Measurements from ENCODE around the gene OR56A4. TPM values are rescaled to one million over a fixed set of nuclear protein-coding genes. Genes with fewer than 3 reads are reported as not detected.

The OR56A4 gene
- total and polyA plus RNA-seq, 2 donors (not counting 1 experiment from before 2014, with no cell fraction given) = 0.07 TPM; not detected in 1

DNA sequence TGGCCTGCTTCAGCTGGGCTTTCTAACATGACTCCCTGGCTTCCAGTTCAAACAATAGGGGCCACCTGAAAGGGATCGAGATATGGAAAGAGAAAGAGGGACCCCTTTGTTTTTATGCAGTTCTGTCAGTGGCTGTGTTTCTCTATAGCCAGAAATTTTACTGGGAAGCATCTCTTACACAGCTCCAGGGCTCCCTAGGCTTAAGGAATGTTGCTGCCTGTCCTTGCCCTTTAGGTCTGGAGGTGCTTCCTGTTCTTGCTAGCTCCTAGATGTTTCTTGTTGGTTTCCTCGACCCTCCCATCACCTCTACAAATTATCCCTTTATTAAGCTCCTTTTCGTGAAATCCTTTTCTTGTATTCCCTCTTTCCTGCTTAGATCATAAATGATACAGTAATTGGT lies 45.6 kb upstream of the OR56A4 start:
- H3K79me2 ChIP-seq (ENCODE audit: control insufficient read depth, insufficient read depth, low read length) = no peaks in the 10 kb centered on the region
- H3K9ac ChIP-seq (ENCODE audit: low read length) = no peak overlapping the region
- H3K27me3 ChIP-seq (replicated peaks in 1 of 4; ENCODE audit: control extremely low read depth in 1 of 4, control insufficient read depth in 3 of 4, insufficient read depth in 4 of 4, low read length in 3 of 4) = peaks cover 0 to 8% (median 0%) of the 10 kb centered on the region in 4 experiments
- ATAC-seq (ENCODE audit: low read depth) (no peak), DNase-seq (no peak)
- peaks cover 19% of the 10 kb centered on the region for H3K27me3 Mint-ChIP-seq
- no peaks in the 10 kb centered on the region for H3K9me3 Mint-ChIP-seq (ENCODE audit: insufficient read depth)
- no peak overlapping the region for H3K4me2 ChIP-seq (replicated peaks; ENCODE audit: low read depth, low read length, poor library complexity, severe bottlenecking)
- H3K27ac Mint-ChIP-seq = no peak overlapping the region
- H3K4me3 Mint-ChIP-seq = no peak overlapping the region
- 86% methylated on average over 1 of the region's 3 CpGs for WGBS (ENCODE audit: insufficient coverage)
- H3K9me3 ChIP-seq (ENCODE audit: control extremely low read depth in 1 of 3, control insufficient read depth in 2 of 3, insufficient read depth in 1 of 3, low read length in 2 of 3) = no peaks in the 10 kb centered on the region
- no peak overlapping the region for H2AFZ ChIP-seq (ENCODE audit: insufficient read depth, low read depth, low read length, poor library complexity, severe bottlenecking)
- H3K36me3 ChIP-seq (replicated peaks in 1 of 2; ENCODE audit: control extremely low read depth in 1 of 2, control insufficient read depth in 1 of 2, extremely low read depth in 1 of 2, insufficient read depth in 2 of 2, low read length in 1 of 2) = no peaks in the 10 kb centered on the region
- H4K20me1 ChIP-seq (ENCODE audit: control insufficient read depth, insufficient read depth, low read length, poor library complexity, severe bottlenecking) = no peaks in the 10 kb centered on the region
- no peak overlapping the region for H3K27ac ChIP-seq (ENCODE audit: low read length in 2 of 2)
- H3K4me1 Mint-ChIP-seq = no peaks in the 10 kb centered on the region
- TF ChIP-seq EZH2 (IDR thresholded peaks at IDR 0.05; ENCODE audit: borderline replicate concordance, insufficient read depth, low read depth, low read length, poor library complexity, severe bottlenecking) = no peak
- TF ChIP-seq, protein P1, sequence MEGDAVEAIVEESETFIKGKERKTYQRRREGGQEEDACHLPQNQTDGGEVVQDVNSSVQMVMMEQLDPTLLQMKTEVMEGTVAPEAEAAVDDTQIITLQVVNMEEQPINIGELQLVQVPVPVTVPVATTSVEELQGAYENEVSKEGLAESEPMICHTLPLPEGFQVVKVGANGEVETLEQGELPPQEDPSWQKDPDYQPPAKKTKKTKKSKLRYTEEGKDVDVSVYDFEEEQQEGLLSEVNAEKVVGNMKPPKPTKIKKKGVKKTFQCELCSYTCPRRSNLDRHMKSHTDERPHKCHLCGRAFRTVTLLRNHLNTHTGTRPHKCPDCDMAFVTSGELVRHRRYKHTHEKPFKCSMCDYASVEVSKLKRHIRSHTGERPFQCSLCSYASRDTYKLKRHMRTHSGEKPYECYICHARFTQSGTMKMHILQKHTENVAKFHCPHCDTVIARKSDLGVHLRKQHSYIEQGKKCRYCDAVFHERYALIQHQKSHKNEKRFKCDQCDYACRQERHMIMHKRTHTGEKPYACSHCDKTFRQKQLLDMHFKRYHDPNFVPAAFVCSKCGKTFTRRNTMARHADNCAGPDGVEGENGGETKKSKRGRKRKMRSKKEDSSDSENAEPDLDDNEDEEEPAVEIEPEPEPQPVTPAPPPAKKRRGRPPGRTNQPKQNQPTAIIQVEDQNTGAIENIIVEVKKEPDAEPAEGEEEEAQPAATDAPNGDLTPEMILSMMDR (IDR thresholded peaks at IDR 0.05) = no peak
- CTCF ChIA-PET = no interaction called here
- POLR2A ChIA-PET = no interaction called here
- H3K4me3 ChIP-seq (ENCODE audit: control extremely low read depth in 1 of 5, extremely low read depth in 1 of 5, insufficient read depth in 1 of 5, low read depth in 2 of 5, low read length in 4 of 5) = no peak overlapping the region
- H3K4me1 ChIP-seq (ENCODE audit: control insufficient read depth in 2 of 2, insufficient read depth in 2 of 2, low read length in 2 of 2) = no peaks in the 10 kb centered on the region
- intact Hi-C loops (cut with micrococcal nuclease) = no loop called here

DNA sequence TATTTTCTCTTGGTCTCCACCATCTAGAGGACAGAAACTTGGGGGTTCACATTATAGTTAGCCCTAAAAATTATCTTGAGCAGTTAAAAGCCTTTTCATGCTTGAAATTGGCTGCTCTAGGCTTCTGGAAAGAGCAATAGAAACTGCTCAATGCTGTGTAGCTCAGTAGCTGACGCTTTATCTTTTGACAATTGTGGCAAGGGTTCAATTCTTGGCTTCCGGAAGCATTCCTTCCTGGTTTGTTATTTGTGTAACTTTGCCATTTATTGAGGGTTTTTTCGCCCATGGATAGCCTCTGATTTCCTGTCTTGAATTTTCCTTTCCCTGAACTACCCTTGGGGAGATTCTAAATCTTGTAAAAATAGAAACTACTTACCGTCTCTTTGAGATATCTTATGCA lies 34.1 kb upstream of the OR56A4 start:
- H3K4me1 ChIP-seq (ENCODE audit: control insufficient read depth in 2 of 2, insufficient read depth in 2 of 2, low read length in 2 of 2) = no peaks in the 10 kb centered on the region
- TF ChIP-seq, protein P1 (IDR thresholded peaks at IDR 0.05) = no peak
- no peak for TF ChIP-seq EZH2 (IDR thresholded peaks at IDR 0.05; ENCODE audit: borderline replicate concordance, insufficient read depth, low read depth, low read length, poor library complexity, severe bottlenecking)
- H3K4me3 Mint-ChIP-seq = no peak overlapping the region
- no peak overlapping the region for H3K27ac ChIP-seq (ENCODE audit: low read length in 2 of 2)
- no peak for ATAC-seq (ENCODE audit: low read depth)
- ChIA-PET CTCF (no interaction called here), POLR2A (no interaction called here)
- H3K79me2 ChIP-seq (ENCODE audit: control insufficient read depth, insufficient read depth, low read length) = no peaks in the 10 kb centered on the region
- H3K27me3 Mint-ChIP-seq = peaks cover 15% of the 10 kb centered on the region
- H4K20me1 ChIP-seq (ENCODE audit: control insufficient read depth, insufficient read depth, low read length, poor library complexity, severe bottlenecking) = no peaks in the 10 kb centered on the region
- no peak for DNase-seq
- no peaks in the 10 kb centered on the region for H3K4me1 Mint-ChIP-seq
- no peak overlapping the region for H3K4me3 ChIP-seq (ENCODE audit: control extremely low read depth in 1 of 5, extremely low read depth in 1 of 5, insufficient read depth in 1 of 5, low read depth in 2 of 5, low read length in 4 of 5)
- no peaks in the 10 kb centered on the region for H3K9me3 ChIP-seq (ENCODE audit: control extremely low read depth in 1 of 3, control insufficient read depth in 2 of 3, insufficient read depth in 1 of 3, low read length in 2 of 3)
- H2AFZ ChIP-seq (ENCODE audit: insufficient read depth, low read depth, low read length, poor library complexity, severe bottlenecking) = no peak overlapping the region
- no peak overlapping the region for H3K27ac Mint-ChIP-seq
- no peak overlapping the region for H3K9ac ChIP-seq (ENCODE audit: low read length)
- no peak overlapping the region for H3K4me2 ChIP-seq (replicated peaks; ENCODE audit: low read depth, low read length, poor library complexity, severe bottlenecking)
- H3K27me3 ChIP-seq (replicated peaks in 1 of 4; ENCODE audit: control extremely low read depth in 1 of 4, control insufficient read depth in 3 of 4, insufficient read depth in 4 of 4, low read length in 3 of 4) = no peaks in the 10 kb centered on the region
- intact Hi-C loops (cut with micrococcal nuclease) = no loop called here
- WGBS (ENCODE audit: insufficient coverage) = 100% methylated on average over 1 of the region's 4 CpGs
- H3K36me3 ChIP-seq (replicated peaks in 1 of 2; ENCODE audit: control extremely low read depth in 1 of 2, control insufficient read depth in 1 of 2, extremely low read depth in 1 of 2, insufficient read depth in 2 of 2, low read length in 1 of 2) = no peaks in the 10 kb centered on the region
- peaks cover 3% of the 10 kb centered on the region for H3K9me3 Mint-ChIP-seq (ENCODE audit: insufficient read depth)
